K562 (cell line): ENCODE measurements around the gene PPT2. TPM values are rescaled to one million over a fixed set of nuclear protein-coding genes. Genes with fewer than 3 reads are reported as not detected.

Experiments used
- ARHGAP35 ChIP-seq: fragments of 450-650 bp; IDR thresholded peaks from 2 replicates; pipeline ENCODE4 v1.6.1; 2018; ENCODE audit not compliant: partially characterized antibody
- ATF6 ChIP-seq: sonication (generic); formaldehyde crosslinking; IDR thresholded peaks from 2 replicates; pipeline ENCODE4 v1.4.0; 2020; ENCODE audit warnings: mild to moderate bottlenecking, missing genetic modification reagents
- CEBPB ChIP-seq: fragments of 450-650 bp; IDR thresholded peaks from 2 replicates; pipeline ENCODE4 v1.6.1; 2016; ENCODE audit warnings: missing genetic modification characterization, missing compliant biosample characterization
- CXXC5 ChIP-seq: fragments of 250-450 bp; sonication (Bioruptor Pico); IDR thresholded peaks from 2 replicates; pipeline ENCODE4 v1.8.0; 2022; ENCODE audit warnings: inconsistent platforms, mild to moderate bottlenecking, moderate library complexity
- DACH1 ChIP-seq: fragments of 450-650 bp; IDR thresholded peaks from 2 replicates; pipeline ENCODE4 v1.6.1; 2018; ENCODE audit not compliant: partially characterized antibody
- HDGF ChIP-seq: fragments of 450-650 bp; IDR thresholded peaks from 2 replicates; pipeline ENCODE4 v1.6.1; 2016
- KDM1A ChIP-seq, 2 experiments: fragments of 450-650 bp; IDR thresholded peaks; 2 replicates each; pipeline ENCODE4 v1.6.1; 2016; ENCODE audit warnings: mild to moderate bottlenecking in 2 of 2
- MAFK ChIP-seq: IDR thresholded peaks from 2 replicates; pipeline ENCODE4 v1.6.1; 2011; ENCODE audit warnings: low read length, improper control_type of control experiment
- MAZ ChIP-seq, 2 experiments: fragments of 450-650 bp in 1 of 2; sonication (generic) in 1 of 2; formaldehyde crosslinking; IDR thresholded peaks in 1 of 2; conservative IDR thresholded peaks in 1 of 2; 2 replicates each; pipeline versions ENCODE4 v1.4.0 to v1.5.0; 2020; ENCODE audit warnings: mild to moderate bottlenecking in 1 of 2, missing genetic modification reagents in 1 of 2
- MNT ChIP-seq, 2 experiments: fragments of 450-650 bp; conservative IDR thresholded peaks; 2 replicates each; pipeline ENCODE4 v1.6.1; 2017; ENCODE audit warnings: mild to moderate bottlenecking in 2 of 2, moderate library complexity in 2 of 2
- NR2C1 ChIP-seq, 2 experiments: fragments of 450-650 bp; IDR thresholded peaks; 2 replicates each; pipeline ENCODE4 v1.6.1; 2017; ENCODE audit warnings: mild to moderate bottlenecking in 2 of 2, antibody characterized with exemption in 1 of 2, inconsistent platforms in 1 of 2, missing compliant biosample characterization in 1 of 2, missing genetic modification characterization in 1 of 2
- PCBP1 ChIP-seq: fragments of 200-400 bp; formaldehyde crosslinking; IDR thresholded peaks from 2 replicates; pipeline ENCODE4 v1.6.1; 2018; ENCODE audit warnings: mild to moderate bottlenecking, low read depth, low read length; ENCODE audit not compliant: poor library complexity, severe bottlenecking
- PHF21A ChIP-seq: fragments of 450-650 bp; IDR thresholded peaks from 2 replicates; pipeline ENCODE4 v1.6.1; 2017; ENCODE audit warnings: low read depth, borderline replicate concordance
- SMARCE1 ChIP-seq: fragments of 450-650 bp; IDR thresholded peaks from 2 replicates; pipeline ENCODE4 v1.7.1; 2016; ENCODE audit warnings: mild to moderate bottlenecking
- TSC22D4 ChIP-seq: fragments of 450-650 bp; IDR thresholded peaks from 2 replicates; pipeline ENCODE4 v1.6.1; 2016; ENCODE audit warnings: missing genetic modification characterization, missing biosample characterization, control low read depth
- XRCC3 ChIP-seq: fragments of 450-650 bp; IDR thresholded peaks from 2 replicates; pipeline ENCODE4 v1.6.1; 2017; ENCODE audit warnings: mild to moderate bottlenecking, moderate library complexity
- ZNF263 ChIP-seq: sonication (generic); formaldehyde crosslinking; IDR thresholded peaks from 2 replicates; pipeline ENCODE4 v1.8.0; 2022; ENCODE audit warnings: mild to moderate bottlenecking, missing genetic modification reagents, borderline replicate concordance
- ZNF408 ChIP-seq: fragments of 250-450 bp; sonication (Bioruptor Pico); IDR thresholded peaks from 2 replicates; pipeline ENCODE4 v1.4.0; 2020; ENCODE audit warnings: low read depth, mild to moderate bottlenecking, moderate library complexity
- polyA plus RNA-seq, 8 experiments: library from polyadenylated mRNA; depleted of rRNA in 4 of 8; stranded (reverse) in 5 of 8; unstranded in 3 of 8; fragments of >200 nt; fragmentation: Nextera tagmentation in 2 of 8; fragmentation: Illumina TruSeq in 1 of 8; extraction: Ambion mirVana in 2 of 8; extraction: Trizol in 1 of 8; gene quantifications; 2 replicates each; pipeline versions ENCODE4 v1.2.1 to v1.2.3, GENCODE V29; 2011 to 2014; ENCODE audit warnings: inconsistent platforms in 1 of 8, missing spikeins in 1 of 8
- total RNA-seq, 7 experiments: library from RNA; depleted of rRNA in 6 of 7; stranded (reverse); fragments of >200 nt in 6 of 7; fragmentation: Illumina TruSeq in 2 of 7; extraction: Trizol in 2 of 7; gene quantifications; 2 replicates each; pipeline versions ENCODE4 v1.2.1 to v1.2.3, GENCODE V29; 2011 to 2021; ENCODE audit warnings: low replicate concordance in 1 of 7
- TF ChIP-seq, protein P1 (sequence below): fragments of 150-350 bp; conservative IDR thresholded peaks from 2 replicates; pipeline ENCODE4 v1.6.1; 2014; ENCODE audit warnings: low read length
- TF ChIP-seq, protein P2 (sequence below): fragments of 250-450 bp; sonication (Bioruptor Pico); IDR thresholded peaks from 2 replicates; pipeline ENCODE4 v1.5.0; 2021; ENCODE audit warnings: mild to moderate bottlenecking, borderline replicate concordance

The PPT2 gene
- total and polyA plus RNA-seq, 9 of the 15 experiments (the other 6 are each of a cell fraction or from before 2014, with no cell fraction given), result 27.4 to 98.8 (median 69.9) TPM

GRCh38 chr6:32188381-32189068, 34.6 kb downstream of the PPT2 start (continued):
- TF ChIP-seq, protein P1, sequence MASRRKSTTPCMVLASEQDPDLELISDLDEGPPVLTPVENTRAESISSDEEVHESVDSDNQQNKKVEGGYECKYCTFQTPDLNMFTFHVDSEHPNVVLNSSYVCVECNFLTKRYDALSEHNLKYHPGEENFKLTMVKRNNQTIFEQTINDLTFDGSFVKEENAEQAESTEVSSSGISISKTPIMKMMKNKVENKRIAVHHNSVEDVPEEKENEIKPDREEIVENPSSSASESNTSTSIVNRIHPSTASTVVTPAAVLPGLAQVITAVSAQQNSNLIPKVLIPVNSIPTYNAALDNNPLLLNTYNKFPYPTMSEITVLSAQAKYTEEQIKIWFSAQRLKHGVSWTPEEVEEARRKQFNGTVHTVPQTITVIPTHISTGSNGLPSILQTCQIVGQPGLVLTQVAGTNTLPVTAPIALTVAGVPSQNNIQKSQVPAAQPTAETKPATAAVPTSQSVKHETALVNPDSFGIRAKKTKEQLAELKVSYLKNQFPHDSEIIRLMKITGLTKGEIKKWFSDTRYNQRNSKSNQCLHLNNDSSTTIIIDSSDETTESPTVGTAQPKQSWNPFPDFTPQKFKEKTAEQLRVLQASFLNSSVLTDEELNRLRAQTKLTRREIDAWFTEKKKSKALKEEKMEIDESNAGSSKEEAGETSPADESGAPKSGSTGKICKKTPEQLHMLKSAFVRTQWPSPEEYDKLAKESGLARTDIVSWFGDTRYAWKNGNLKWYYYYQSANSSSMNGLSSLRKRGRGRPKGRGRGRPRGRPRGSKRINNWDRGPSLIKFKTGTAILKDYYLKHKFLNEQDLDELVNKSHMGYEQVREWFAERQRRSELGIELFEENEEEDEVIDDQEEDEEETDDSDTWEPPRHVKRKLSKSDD, result no peak
- TF ChIP-seq ZNF408 (CRISPR knock-in tag) (no peak), CEBPB (tag) (peak; percentile 91), NR2C1 (IDR thresholded peaks at IDR 0.05) (no peak), NR2C1 (tag; IDR thresholded peaks at IDR 0.05) (no peak), TSC22D4 (tag) (no peak), ARHGAP35 (no peak), HDGF (no peak), CXXC5 (CRISPR knock-in tag) (0 out of 2 replicates have a peak, but pooled peaks have one; percentile 20), ATF6 (no peak), XRCC3 (no peak), ZNF263 (CRISPR knock-in tag) (peak; percentile 95), MAZ (CRISPR knock-in tag; conservative IDR thresholded peaks at IDR 0.05 in 1 of 2, IDR thresholded peaks at IDR 0.05 in 1 of 2) (peak in 1 of 2 experiments; percentile 3; a peak in 1 of 4 replicates), SMARCE1 (peak; percentile 22; the same call in 1 of the 2 replicates), PHF21A (peak; percentile 7; the same call in 1 of the 2 replicates), KDM1A (IDR thresholded peaks at IDR 0.05) (no peak), MNT (conservative IDR thresholded peaks at IDR 0.05) (peak; percentile 48 to 80; a peak in 3 of 4 replicates), DACH1 (peak; percentile 54), MAFK (no peak), PCBP1 (no peak)
- TF ChIP-seq, protein P2, sequence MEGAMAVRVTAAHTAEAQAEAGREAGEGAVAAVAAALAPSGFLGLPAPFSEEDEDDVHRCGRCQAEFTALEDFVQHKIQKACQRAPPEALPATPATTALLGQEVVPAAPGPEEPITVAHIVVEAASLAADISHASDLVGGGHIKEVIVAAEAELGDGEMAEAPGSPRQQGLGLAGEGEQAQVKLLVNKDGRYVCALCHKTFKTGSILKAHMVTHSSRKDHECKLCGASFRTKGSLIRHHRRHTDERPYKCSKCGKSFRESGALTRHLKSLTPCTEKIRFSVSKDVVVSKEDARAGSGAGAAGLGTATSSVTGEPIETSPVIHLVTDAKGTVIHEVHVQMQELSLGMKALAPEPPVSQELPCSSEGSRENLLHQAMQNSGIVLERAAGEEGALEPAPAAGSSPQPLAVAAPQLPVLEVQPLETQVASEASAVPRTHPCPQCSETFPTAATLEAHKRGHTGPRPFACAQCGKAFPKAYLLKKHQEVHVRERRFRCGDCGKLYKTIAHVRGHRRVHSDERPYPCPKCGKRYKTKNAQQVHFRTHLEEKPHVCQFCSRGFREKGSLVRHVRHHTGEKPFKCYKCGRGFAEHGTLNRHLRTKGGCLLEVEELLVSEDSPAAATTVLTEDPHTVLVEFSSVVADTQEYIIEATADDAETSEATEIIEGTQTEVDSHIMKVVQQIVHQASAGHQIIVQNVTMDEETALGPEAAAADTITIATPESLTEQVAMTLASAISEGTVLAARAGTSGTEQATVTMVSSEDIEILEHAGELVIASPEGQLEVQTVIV, result no peak
